ENCODE results near the gene SUCLG1.

- TF ChIP-seq POLR2AphosphoS5 (IDR thresholded peaks at IDR 0.05) (no peak), POLR2A (IDR thresholded peaks at IDR 0.05; ENCODE audit: low read depth) (no peak), CTCF (IDR thresholded peaks at IDR 0.05) (no peak), EP300 (IDR thresholded peaks at IDR 0.05) (no peak)
Measured at GRCh38 chr2:84456156-84456555, 2.9 kb downstream of the SUCLG1 start.

Measured in esophagus muscularis mucosa (tissue), 4 donors.